Frontal cortex (tissue), 4 donors: ENCODE results near the gene GPR82. TPM values are rescaled to one million over a fixed set of nuclear protein-coding genes. Genes with fewer than 3 reads are reported as not detected.
"Not testable (repeated sequence)": the region's sequence is repeated elsewhere in the genome, so short reads cannot be mapped to it uniquely, and the experiment has no call there.

ENCODE experiments used
- DNase-seq, 2 donors: peaks; one replicate each; pipeline ENCODE4 v3.0.0; 2012; ENCODE audit warnings: low spot score in 2 of 2
- FAIRE-seq: peaks from 2 replicates; lab custom pipeline; 2012; peaks lifted over from hg19 to GRCh38; lab: Jason Lieb, UNC
- total RNA-seq: library from RNA; depleted of rRNA; stranded (reverse); fragments of >200 nt; gene quantifications from one replicate; pipeline ENCODE4 v1.2.3, GENCODE V29; 2014
- donor health status: control.
- donor health status: control.
- donor health status: control.

The GPR82 gene
- total RNA-seq, result not detected

GRCh38 chrX:41723826-41724225 lies at the start of gene GPR82:
GPR82 (plus strand) TSS chrX:41724181; CDS start chrX:41727027, 2,846 bp downstream.
- FAIRE-seq, result no peak

GRCh38 chrX:41676361-41676760 lies 47.6 kb upstream of the GPR82 start:
- not testable (repeated sequence) for DNase-seq, FAIRE-seq

More at GRCh38 chrX:41723826-41724225, at the start of gene GPR82:
- no peak for DNase-seq

GRCh38 chrX:41677183-41678060 lies 46.6 kb upstream of the GPR82 start:
- DNase-seq, result no peak
- no peak for FAIRE-seq

- DNase-seq, result no peak
Measured at GRCh38 chrX:41684138-41684537, 39.8 kb upstream of the GPR82 start.

GRCh38 chrX:41684940-41685339 lies 39.0 kb upstream of the GPR82 start:
- FAIRE-seq (no peak), DNase-seq (no peak)

More at GRCh38 chrX:41684138-41684537, 39.8 kb upstream of the GPR82 start:
- FAIRE-seq, result no peak

GRCh38 chrX:41686788-41687187 lies 37.2 kb upstream of the GPR82 start:
- FAIRE-seq (no peak), DNase-seq (no peak)

- FAIRE-seq, result no peak
Measured at GRCh38 chrX:41688156-41688555, 35.8 kb upstream of the GPR82 start.

GRCh38 chrX:41688835-41689234 lies 35.1 kb upstream of the GPR82 start, which contains the start of gene GPR34:
GPR34 (plus strand) TSS chrX:41688973; CDS start chrX:41695634, 6,661 bp downstream.
- FAIRE-seq (no peak), DNase-seq (no peak)

More at GRCh38 chrX:41688156-41688555, 35.8 kb upstream of the GPR82 start:
- no peak for DNase-seq

- FAIRE-seq (no peak), DNase-seq (no peak)
Measured at GRCh38 chrX:41689711-41690110, 34.3 kb upstream of the GPR82 start.

GRCh38 chrX:41692162-41692749 lies 31.7 kb upstream of the GPR82 start:
- DNase-seq (no peak), FAIRE-seq (no peak)

- FAIRE-seq, result no peak
- DNase-seq, result no peak
Measured at GRCh38 chrX:41693024-41693423, 31.0 kb upstream of the GPR82 start.

- FAIRE-seq (no peak), DNase-seq (no peak)
Measured at GRCh38 chrX:41695426-41695825, 28.6 kb upstream of the GPR82 start.

- FAIRE-seq (no peak), DNase-seq (no peak)
Measured at GRCh38 chrX:41703574-41704029, 20.4 kb upstream of the GPR82 start.

GRCh38 chrX:41705042-41705441 lies 18.9 kb upstream of the GPR82 start:
- FAIRE-seq, result no peak
- no peak for DNase-seq

GRCh38 chrX:41705680-41706374 lies 18.2 kb upstream of the GPR82 start:
- DNase-seq (no peak), FAIRE-seq (no peak)

GRCh38 chrX:41707218-41707617 lies 16.8 kb upstream of the GPR82 start:
- no peak for FAIRE-seq
- no peak for DNase-seq

- FAIRE-seq, result no peak
- DNase-seq, result no peak
Measured at GRCh38 chrX:41708486-41708885, 15.5 kb upstream of the GPR82 start.

GRCh38 chrX:41711021-41711667 lies 12.8 kb upstream of the GPR82 start:
- FAIRE-seq (no peak), DNase-seq (no peak)

- no peak for DNase-seq
- FAIRE-seq, result no peak
Measured at GRCh38 chrX:41716222-41716621, 7.8 kb upstream of the GPR82 start.
